ENCODE data around the gene SPESP1.

The SPESP1 gene

DNA sequence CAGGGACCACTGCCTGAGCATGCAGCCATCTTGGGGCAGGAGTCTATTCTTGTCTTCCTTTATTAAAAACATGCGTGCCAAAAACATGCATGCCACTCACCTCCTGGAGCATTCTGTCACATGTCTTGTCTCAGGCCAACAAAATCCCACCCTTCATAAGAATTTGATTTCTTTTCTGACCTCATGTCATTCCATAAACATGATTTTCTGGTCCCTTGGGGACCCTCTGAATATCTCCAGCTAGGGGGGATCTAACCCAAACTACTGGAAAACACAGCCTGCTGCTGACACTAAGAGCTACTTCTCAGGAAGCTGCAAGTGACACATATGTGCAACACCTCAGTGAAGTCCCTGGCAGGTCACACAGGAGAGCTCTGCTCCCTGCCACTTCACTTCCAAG lies 57.4 kb downstream of the SPESP1 start:
- DNase-seq, result no peak
- intact Hi-C loops (cut with DNase I), result no loop called here

DNA sequence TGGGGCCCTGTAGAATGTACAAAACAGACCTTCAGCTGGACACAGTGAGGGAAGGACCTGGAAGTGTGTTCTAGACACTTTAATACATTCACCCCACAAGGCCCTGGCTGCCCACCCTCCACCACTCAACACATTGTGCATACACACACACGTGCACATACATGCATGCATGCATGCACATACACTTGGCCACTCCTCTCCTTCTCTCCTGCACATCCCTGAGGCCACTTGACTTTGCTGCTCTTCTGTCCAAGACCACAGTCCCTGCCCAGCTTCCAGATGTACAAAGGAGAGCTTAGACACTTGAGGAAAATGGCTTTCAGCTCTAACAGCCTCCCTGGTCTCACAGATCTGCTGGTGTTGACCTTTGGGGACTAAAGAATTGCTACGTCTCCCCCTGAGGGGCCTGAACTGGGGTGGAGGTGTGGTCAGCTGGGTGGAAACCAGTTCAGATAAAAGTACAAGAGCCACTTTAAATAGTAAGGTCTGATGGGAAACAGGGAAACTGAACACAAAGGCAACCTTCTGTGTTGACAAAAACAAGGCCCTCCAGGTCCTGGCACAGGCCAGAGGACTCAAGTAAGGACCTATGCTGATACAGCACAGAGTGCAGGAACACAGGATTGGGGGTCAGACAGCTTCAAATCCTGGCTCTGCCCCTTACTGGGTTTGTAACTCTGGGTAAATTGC lies 59.4 kb downstream of the SPESP1 start:
- no peak for DNase-seq
- intact Hi-C loops (cut with DNase I), result no loop called here

DNA sequence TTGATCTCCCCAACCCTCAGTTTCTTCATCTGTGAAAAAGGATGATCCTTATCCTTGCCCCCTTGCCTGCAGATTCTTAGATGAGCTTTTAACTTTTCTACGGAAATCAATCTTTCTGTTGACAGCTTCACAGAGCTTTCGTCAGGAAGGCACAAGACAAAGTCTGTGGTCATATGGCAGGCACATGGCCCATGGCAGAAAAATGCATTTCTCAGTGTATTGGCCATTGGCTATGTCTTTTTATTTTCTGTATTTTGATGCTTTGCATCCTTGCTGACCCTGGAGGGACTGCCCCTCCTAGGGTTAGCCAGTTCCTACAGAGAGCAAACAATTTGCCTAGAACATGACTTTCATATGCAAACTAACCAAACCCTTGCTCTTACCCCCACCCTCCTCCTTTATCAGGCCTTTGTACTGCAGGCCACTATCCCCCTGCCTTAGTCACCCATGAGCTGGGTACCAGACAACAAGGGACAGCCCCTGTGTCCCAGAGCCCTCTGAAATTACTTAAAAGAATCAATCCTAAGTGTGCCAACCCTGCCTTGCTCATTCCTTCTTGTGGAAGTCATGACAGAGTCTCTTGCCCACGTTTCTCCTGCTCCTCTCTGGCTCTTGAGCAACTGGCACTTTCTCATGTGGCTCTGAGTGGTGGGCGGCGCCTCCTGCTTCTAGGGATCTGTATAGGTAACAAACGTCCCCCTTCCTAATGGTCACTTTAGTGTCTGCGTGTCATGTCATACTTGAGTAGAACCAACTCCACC lies 60.1 kb downstream of the SPESP1 start:
- intact Hi-C loops (cut with DNase I), result no loop called here
- DNase-seq, result no peak

DNA sequence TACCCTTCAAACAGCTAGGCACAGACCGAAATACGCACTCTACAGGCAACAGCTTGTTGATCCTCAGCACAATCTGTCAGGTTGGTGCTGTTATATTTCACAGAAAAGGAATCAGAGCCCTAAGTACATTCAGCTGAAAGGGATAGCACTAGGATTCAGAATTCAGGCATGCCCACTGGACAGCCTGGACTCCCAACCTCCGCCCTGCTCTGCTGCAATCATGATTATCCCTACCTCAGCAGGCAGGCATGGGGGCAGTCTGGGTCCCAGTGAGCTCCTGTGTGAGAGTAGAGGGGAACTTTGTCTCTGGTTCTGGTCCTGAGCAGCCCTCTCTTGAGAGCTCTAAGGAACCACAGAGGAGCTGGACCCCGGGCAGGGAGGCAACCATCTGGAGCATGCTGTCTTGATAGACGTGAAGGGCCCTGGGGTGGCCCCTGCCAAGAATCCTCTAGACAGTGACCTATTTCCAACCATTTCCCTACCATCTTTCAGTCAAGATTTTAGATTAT lies 60.7 kb downstream of the SPESP1 start:
- intact Hi-C loops (cut with DNase I), result no loop called here
- DNase-seq, result no peak

DNA sequence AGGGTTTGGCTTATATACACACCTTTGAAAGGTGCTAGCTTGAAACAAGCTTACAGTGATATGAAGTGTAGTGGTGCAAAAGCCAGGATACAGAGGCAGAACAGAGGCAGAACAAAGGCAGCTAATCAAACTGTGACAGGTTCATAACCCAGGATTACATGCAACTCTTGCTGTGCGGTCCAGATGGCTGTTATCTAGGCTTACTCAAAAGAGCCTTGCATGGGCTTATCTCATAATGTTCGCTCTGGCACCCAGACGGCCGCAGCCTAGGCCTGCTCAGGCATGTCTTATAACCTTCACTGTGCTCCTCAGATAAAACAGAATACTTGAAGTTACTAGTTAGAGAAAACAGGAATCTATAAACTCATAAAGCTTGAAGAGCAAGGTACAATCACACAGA lies 61.4 kb downstream of the SPESP1 start:
- DNase-seq, result no peak
- intact Hi-C loops (cut with DNase I), result no loop called here

DNA sequence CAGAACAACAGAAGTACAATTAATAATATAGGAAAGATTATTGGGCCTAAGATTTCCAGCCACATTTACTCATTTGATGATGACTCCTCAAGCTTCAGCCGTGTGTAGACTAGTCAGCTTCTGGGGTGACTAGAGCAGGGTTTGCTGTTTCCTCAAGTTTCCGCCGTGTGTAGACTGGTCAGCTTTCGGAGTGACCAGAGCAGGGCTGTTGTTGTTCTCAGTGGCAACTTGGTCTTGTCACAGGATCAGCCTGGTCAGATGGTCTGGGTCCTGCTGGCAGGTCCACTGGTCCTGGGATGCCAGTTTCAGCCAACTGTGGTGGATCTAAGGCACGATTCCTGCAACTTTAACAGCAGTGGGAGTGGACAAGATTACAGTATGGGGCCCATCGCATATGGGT lies 62.4 kb downstream of the SPESP1 start:
- intact Hi-C loops (cut with DNase I), result no loop called here
- DNase-seq, result no peak

DNA sequence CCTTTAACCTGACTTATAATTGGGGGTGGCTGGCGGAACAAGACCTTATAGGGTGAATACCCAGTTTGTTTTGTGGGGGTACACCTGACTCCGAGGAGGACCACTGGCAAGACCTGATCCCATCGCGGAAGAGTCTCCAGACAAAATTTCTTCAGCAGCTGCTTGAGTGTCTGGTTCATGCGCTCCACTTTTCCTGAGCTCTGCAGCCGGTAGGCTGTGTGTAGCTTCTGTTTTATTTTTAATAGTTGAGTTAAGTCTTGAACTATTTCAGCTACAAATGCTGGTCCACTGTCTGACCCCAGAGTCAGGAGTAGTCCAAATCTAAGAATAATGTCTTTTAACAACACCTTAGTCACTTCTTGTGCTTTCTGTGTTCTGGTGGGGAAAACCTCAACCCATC lies 63.0 kb downstream of the SPESP1 start:
- no peak for DNase-seq
- intact Hi-C loops (cut with DNase I), result no loop called here

DNA sequence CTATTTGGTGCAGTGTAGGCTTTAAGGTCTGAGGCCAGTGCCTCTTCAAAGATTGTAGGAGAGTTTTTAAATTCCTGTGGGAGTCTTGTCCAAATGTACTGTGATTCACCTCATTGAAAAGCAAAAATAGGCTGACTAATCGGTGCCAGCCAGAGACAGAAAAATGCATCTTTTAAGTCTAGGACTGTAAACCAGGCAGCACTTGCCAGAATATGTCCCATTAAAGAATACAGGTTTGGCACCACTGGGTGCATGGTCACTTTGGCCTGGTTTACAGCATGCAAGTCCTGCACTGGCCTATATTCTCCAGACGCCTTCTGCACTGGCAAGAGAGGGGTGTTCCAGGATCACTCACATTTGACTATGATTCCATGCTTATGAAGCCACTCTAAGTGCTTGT lies 63.8 kb downstream of the SPESP1 start:
- intact Hi-C loops (cut with DNase I), result no loop called here
- no peak for DNase-seq

DNA sequence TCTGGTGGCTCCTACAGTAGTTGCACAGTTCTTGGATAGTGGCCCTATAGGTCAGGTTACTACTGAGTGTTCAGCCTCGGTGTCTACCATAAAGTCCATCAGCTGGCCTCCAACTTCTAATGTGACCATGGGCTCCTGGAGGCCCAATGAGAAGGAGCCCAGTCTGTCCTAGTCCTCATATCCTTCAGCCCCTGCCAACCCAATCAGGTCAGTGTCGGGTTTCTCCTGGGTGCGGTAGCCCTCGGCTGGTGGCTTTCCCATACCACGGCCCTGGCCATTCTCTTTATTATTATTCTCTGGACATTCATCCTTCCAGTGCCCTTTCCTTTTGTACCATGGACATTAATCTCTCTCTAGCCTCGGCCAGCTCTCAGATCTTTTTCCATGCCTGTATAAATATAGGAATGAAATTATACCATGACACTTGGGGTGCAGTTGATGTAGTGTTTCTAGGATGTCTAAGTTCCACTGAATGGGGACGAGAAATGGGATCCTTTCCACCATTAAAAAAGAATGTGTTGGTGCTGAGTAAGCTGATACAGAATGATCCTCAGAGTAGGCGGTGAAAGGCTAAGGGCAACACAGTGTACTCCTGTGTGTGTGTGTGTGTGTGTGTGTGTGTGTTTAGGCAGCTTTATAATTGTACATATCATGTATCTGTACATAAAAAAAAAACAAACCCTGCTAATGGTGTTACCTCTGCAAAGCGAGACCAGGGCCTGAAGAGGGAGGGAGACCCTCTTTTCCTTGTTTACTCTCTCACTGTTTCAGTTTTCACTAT lies 64.8 kb downstream of the SPESP1 start:
- intact Hi-C loops (cut with DNase I), result no loop called here
- DNase-seq, result no peak
